GM19023 (cell line): ENCODE data around the gene NAT9.
A peak's percentile ranks its signal among the peaks of the same experiment; 100 is the strongest.

Experiments
- ATAC-seq: cut with Tn5 transposase; IDR thresholded peaks from one replicate; pipeline ENCODE4 v1.9.1; 2021; ENCODE audit warnings: mild to moderate bottlenecking, moderate library complexity; ENCODE audit not compliant: unreplicated experiment

The NAT9 gene

DNA sequence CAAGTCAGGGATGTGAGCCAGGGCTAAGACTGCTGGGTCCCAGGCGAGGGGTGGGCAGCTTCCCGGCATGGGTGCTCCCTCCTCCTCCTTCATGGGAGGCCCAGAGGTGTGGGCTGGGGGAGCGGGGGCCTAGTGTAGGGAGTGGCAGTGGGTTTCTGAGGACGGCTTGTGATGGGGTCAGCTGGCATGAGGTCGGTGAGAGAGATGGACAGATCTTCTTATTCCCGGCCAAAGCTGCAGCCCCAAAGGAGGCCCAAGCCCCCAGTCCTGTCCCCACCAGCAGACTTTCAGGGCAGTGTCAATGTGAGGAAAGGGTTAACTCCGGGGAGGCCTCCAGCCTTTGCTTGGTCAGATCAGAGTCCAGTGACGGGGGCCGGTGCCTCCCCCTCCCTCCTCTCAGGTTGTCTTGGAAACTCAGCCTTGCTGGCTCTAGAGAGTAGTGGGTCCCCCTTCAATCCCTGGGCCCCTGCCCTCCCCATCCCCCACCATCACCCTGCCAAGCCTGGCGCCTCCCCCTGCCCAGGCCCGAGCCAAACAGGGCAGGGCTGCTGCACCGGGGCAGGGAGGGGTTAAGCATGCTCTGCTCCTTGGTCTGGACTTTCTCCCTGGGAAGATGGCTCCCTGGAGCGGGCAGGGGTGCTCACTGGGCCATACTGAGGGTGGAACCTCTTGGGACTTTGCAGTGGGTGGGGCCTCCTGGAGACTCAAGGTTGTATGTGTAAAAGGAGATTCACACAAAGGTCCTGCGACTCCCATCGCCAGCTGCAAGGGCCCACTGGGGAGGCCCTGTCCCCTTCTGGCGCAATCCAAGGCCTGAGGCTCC is 12.4 kb downstream of the NAT9 start:
- ATAC-seq = no peak

DNA sequence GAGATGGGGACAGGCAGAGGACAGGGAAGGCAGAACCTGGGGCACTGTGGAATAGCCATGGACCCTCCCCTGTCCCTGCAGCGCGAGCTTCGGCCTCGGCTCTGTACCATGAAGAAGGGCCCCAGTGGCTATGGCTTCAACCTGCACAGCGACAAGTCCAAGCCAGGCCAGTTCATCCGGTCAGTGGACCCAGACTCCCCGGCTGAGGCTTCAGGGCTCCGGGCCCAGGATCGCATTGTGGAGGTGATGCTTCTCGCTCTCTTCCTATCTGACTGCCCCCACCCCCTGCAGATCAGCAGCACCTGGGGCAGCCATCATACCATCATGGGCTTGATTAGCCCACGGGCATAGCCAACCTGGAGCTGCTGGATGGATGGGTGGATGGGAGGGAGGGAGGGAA is 14.2 kb downstream of the NAT9 start:
- no peak for ATAC-seq

- no peak for ATAC-seq
Measured at GRCh38 chr17:74761419-74761818, 14.7 kb downstream of the NAT9 start.

DNA sequence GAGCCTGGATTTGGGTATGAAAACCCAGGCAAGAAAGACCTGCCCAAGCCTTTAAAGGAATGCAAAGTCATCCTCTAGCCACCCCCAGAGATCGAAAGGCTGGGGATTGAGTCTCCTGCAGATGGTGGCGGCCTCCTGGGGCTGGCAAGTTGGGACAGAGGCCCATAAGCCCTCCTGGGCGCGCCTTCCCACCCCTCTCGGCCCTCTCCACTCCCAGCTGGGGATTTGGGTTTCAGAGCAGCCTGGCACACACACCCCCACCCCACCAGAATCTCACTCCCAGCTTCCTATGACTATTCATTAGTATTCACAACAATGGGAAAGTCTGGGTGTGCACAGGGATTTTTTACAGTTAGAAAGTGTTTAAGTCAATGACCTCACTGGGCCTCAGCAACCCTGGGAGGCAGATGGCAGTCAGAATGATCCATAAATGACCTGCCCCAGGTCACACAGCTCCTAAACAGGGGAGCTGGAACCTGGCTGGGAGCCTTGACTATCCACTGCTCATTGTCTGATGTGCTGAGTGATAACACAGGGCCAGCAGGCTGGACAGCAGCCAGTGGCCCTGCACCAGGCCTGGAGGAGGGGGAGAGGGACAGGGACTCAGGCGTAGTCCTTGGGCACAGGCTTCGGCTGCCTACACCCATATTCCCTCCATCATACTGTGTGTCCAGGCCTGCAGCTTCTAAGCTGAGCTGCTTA is 15.6 kb downstream of the NAT9 start:
- no peak for ATAC-seq

DNA sequence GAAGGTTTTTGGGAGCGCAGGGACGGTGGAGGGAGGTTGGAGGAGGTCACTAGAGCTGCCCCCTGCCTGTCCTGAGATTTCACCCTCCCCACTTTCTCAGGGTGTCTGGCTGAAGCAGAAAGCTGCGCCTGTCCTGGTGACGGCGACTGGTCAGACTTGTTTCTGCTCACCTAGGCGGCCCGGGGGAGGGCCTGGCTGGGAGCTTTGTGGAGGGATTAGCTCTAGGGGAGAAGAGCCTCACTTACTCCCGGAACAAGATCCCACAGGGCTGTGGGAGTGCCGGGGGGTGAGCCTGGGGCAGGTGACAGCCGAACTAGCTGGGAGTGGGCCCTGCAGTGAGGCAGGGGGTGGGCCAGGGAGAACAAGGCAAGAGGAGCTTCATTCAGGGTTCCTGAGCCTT is 16.2 kb downstream of the NAT9 start:
- ATAC-seq = no peak

- no peak for ATAC-seq
Measured at GRCh38 chr17:74759243-74759801, 16.8 kb downstream of the NAT9 start.

GRCh38 chr17:74758848-74759168 is 17.3 kb downstream of the NAT9 start:
- ATAC-seq = no peak

GRCh38 chr17:74757931-74758847 is 18.0 kb downstream of the NAT9 start:
- no peak for ATAC-seq

- ATAC-seq = no peak
Measured at GRCh38 chr17:74757502-74757901, 18.6 kb downstream of the NAT9 start.

GRCh38 chr17:74756891-74757290 is 19.3 kb downstream of the NAT9 start:
- no peak for ATAC-seq

DNA sequence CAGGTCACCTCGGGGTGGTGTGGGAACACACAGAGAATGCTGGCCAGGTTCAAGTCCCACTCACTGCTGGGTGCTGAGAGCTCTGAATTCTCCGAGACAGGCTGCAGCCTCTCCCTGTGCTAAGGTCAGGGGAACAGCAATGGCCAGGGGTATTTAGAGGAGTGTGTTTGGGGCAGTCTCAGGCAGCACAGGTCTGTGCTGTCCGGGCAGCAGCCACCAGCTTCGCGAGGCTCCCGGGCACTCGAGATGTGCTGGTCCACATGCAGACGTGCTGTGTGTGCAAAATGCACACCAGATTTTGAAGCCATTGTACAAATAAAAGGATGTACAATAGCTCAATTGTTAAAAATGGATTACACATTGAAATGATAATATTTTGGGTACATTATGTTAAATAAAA is 20.6 kb downstream of the NAT9 start:
- ATAC-seq = no peak

- ATAC-seq = no peak
Measured at GRCh38 chr17:74754832-74755231, 21.3 kb downstream of the NAT9 start.

- ATAC-seq = no peak
Measured at GRCh38 chr17:74752822-74753401, 23.2 kb downstream of the NAT9 start.

DNA sequence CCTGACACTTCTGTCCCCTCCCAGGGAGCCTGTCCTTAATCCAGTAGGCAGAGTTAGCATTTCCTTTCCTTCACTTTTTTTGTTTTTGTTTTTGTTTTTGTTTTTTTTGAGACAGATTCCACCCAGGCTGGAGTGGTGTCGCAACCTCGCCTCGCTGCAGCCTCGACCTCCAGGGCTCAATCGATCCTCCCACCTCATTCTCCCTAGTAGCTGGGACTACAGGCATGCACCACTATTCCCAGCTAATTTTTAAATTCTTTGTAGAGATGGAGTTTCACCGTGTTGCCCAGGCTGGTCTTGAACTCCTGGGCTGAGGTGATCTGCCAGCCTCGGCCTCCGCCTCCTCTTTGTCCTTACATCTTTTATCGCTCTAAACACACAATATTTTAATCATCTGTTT is 23.7 kb downstream of the NAT9 start:
- no peak for ATAC-seq

- ATAC-seq = no peak
Measured at GRCh38 chr17:74750327-74751069, 25.6 kb downstream of the NAT9 start.

DNA sequence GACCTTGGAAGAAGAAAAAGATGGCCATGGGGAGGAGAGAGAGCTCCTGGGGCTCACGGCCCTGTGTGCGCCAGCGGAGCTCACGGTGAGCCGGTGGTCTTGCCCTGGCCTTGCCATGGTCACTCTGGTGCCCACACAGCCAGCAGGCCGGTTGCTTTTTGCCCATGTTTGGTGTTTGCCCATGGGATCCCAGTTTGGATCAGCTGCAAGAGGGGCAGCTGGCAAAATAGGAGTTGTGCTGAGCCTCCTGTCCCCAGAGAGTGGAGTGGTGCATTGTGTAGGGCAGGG is 26.2 kb downstream of the NAT9 start:
- no peak for ATAC-seq

DNA sequence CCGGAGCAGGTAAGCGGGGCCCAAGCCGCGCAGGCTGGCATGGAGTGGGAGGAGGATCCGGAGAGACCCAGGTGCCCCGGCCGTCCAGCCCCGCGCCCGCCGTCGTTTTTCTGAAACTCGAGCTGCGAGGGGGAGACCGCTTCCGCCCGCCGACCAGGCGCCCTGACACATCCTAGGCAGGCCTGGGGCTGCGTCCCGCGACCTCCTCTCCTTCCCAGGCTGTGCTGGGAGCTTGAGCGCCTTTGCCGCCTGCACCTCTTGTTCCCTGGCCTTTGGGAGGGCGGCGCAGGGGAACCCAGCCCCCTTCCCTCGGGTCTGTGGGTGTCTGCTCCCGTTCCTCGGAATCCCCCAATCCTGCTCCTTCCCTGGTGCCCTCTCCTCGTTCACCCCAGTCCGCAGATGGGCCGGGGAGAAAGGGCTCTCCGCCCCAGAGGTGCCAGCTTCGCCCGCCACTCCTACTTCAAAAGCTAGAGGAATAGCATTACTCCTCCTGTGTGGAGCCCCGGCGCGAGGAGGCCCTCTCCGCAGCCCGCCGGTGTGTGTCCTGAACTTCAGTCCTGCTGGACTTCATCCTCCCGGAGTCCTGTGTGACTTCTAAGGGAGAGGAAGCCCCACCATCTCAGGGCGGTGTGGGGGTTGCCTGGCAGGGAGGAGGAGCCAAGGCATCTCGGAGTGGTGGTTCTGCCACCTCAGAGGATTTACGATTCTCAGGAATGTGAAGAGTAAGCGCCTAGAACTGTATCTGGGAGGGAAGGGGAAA is 26.7 kb downstream of the NAT9 start:
- peak; percentile 6 for ATAC-seq

DNA sequence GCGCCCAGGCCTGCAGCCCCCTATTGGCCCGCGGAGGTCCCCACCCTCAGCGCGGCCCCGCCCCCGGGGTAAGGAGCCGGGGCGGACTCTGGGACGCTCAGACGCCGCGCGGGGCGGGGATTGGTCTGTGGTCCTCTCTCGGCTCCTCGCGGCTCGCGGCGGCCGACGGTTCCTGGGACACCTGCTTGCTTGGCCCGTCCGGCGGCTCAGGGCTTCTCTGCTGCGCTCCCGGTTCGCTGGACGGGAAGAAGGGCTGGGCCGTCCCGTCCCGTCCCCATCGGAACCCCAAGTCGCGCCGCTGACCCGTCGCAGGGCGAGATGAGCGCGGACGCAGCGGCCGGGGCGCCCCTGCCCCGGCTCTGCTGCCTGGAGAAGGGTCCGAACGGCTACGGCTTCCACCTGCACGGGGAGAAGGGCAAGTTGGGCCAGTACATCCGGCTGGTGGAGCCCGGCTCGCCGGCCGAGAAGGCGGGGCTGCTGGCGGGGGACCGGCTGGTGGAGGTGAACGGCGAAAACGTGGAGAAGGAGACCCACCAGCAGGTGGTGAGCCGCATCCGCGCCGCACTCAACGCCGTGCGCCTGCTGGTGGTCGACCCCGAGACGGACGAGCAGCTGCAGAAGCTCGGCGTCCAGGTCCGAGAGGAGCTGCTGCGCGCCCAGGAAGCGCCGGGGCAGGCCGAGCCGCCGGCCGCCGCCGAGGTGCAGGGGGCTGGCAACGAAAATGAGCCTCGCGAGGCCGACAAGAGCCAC is 27.4 kb downstream of the NAT9 start, which contains the start of gene NHERF1:
Gene NHERF1 (plus strand): TSS at position 100 of the 750 bp plus-strand sequence. CDS start 219 bp downstream, at position 319.
- ATAC-seq = peak; percentile 87

DNA sequence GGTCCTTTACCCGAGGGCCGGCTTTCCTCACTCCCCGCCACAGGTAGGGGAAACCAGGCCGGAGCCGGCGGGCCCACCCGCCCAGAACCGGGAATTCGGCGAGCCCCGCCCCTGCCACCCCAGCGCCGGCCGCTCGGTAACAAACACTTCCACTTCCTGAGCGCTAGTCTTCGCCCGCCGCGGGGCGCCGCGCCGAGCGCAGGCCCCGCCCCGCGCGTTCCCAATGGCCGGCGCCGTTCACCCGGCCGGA is 27.9 kb downstream of the NAT9 start:
- ATAC-seq = no peak
